ENCODE data around the gene XCR1. TPM values are rescaled to one million over a fixed set of nuclear protein-coding genes. Genes with fewer than 3 reads are reported as not detected.

Gene XCR1
- total RNA-seq, 1 donor = not detected

GRCh38 chr3:46067401-46067800, 40.1 kb upstream of the XCR1 start:
- no peak for DNase-seq (ENCODE audit: low read depth)
- no peak overlapping the region for H3K4me3 ChIP-seq (ENCODE audit: low read depth, low read length)
- TF ChIP-seq CTCF (IDR thresholded peaks at IDR 0.05; ENCODE audit: insufficient read depth, low read depth, low read length) = no peak

- H3K4me3 ChIP-seq (ENCODE audit: low read depth, low read length) = no peak overlapping the region
- no peak for DNase-seq (ENCODE audit: low read depth)
- TF ChIP-seq CTCF (IDR thresholded peaks at IDR 0.05; ENCODE audit: insufficient read depth, low read depth, low read length) = no peak
These were observed 38.5 kb upstream of the XCR1 start for GRCh38 chr3:46065750-46066256.

DNA sequence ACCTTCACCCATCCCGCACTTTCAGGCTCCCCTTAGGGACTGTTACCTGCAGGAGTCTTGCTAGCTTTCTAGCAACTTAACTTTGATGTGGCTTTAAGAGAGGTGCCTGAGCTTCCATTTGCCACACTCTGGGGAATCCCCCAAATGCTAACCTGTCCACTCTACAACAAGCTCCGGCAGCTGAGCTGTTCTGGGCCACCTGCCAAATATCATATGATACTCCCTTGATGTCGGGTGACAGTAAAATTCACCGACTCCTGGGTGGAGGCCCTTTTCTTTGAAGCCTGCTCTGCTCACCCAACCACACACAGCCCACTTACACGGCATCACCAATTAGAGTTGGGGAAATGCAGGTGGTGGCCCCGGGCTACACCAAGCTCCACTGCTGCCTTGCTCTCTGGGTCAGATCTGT, 38.0 kb upstream of the XCR1 start:
- no peak for DNase-seq (ENCODE audit: low read depth)
- TF ChIP-seq CTCF (IDR thresholded peaks at IDR 0.05; ENCODE audit: insufficient read depth, low read depth, low read length) = no peak
- no peak overlapping the region for H3K4me3 ChIP-seq (ENCODE audit: low read depth, low read length)

DNA sequence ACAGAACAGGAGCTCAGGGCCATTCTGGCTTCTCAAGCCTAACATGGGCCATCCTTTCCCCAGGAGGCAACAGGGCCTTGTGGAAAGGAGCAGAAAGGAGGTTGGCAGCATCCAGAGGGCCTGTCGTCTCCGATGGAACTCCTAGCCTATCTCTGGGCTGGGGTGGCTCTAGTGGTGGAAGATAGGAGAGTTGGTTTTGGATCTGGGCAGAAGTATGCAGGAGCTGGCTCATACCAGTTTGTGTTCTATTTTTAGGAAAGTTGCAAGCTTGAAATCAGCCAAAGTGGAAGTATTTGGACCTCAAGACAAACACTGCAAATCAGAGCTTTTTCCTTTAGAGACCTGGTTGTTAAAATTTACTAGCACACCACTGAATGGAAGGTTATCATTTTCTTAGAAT, 35.4 kb upstream of the XCR1 start:
- DNase-seq (ENCODE audit: low read depth) = no peak
- no peak for TF ChIP-seq CTCF (IDR thresholded peaks at IDR 0.05; ENCODE audit: insufficient read depth, low read depth, low read length)
- no peak overlapping the region for H3K4me3 ChIP-seq (ENCODE audit: low read depth, low read length)

- no peak for DNase-seq (ENCODE audit: low read depth)
- no peak overlapping the region for H3K4me3 ChIP-seq (ENCODE audit: low read depth, low read length)
- TF ChIP-seq CTCF (IDR thresholded peaks at IDR 0.05; ENCODE audit: insufficient read depth, low read depth, low read length) = no peak
These were observed 34.6 kb upstream of the XCR1 start for GRCh38 chr3:46061887-46062286.

DNA sequence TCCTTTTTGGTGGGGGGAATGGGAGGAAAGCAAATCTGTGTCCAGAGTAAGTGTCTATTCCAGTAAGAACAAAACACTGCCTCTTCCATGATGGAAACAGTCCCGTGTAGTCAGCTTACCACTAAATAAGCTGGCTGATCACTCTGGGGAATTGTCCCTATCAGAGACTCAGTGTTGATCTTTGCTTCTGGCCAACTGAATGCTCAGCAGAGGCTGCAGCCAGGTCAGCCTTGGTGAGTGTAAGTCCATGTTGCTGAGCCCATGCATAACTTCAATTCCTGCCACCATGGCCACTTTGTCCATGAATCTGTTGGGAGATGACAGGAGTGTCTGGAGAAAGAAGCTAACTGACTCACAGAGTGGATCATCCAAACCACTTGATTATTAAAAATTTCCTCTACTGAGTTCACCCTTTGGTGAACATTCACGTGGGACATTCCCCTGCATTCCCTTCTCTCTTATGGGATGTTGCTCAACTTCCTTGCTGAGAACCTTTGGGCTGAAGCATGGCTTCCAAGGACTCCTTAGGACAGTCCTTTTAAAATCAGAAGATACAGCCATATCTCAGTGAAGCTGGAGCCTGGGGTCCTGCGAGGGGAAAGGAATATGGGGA, 33.9 kb upstream of the XCR1 start:
- TF ChIP-seq CTCF (IDR thresholded peaks at IDR 0.05; ENCODE audit: insufficient read depth, low read depth, low read length) = no peak
- H3K4me3 ChIP-seq (ENCODE audit: low read depth, low read length) = no peak overlapping the region
- DNase-seq (ENCODE audit: low read depth) = no peak

DNA sequence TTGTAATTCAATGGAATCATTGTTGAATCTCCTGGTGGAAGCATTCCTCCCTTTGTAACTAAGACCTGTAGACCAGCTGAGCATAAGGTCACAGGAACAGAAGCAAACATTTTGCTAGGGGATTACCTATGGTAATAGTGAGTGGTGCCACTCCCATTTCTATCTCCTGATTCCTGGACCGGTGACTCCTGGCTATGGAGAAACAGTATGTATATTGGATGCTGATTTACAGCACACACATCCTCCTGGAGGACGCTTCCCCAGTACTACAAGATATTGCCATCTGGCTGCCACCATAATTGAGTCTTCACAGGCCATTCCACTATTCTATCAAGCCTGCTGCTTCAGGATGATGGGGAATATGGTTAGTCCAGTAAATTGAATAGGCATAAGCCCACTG, 33.3 kb upstream of the XCR1 start:
- no peak for DNase-seq (ENCODE audit: low read depth)
- no peak for TF ChIP-seq CTCF (IDR thresholded peaks at IDR 0.05; ENCODE audit: insufficient read depth, low read depth, low read length)
- H3K4me3 ChIP-seq (ENCODE audit: low read depth, low read length) = no peak overlapping the region
